Stimulated activated CD4-positive, alpha-beta T cell treated with anti-CD3 and anti-CD28 coated beads, Interleukin-15, amount 100 ng/mL, for 1 hour (primary cell): ENCODE data around the gene AP1G1.
"Not testable (repeated sequence)": the region's sequence is repeated elsewhere in the genome, so short reads cannot be mapped to it uniquely, and the experiment has no call there.

ENCODE experiments used
- DNase-seq, 2 donors: peaks; one replicate each; pipeline ENCODE4 v3.0.0-alpha.2; 2020; ENCODE audit warnings: low read depth in 1 of 2, low spot score in 1 of 2

Gene AP1G1

DNA sequence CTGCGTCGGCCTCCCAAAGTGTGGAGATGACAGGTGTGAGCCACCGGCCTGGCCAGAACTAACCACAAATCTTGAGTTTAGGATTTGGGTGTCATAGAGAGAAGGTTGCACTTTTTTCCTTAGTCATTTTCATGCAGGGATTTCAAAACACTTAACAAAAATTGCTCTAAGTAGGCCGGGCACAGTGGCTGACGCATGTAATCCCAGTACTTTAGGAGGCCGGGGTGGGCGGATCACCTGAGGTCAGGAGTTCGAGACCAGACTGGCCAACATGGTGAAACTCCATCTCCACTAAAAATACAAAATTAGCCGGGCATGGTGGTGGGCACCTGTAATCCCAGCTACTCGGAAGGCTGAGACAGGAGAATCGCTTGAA lies 1.5 kb upstream of the AP1G1 start:
- not testable (repeated sequence) for DNase-seq

DNA sequence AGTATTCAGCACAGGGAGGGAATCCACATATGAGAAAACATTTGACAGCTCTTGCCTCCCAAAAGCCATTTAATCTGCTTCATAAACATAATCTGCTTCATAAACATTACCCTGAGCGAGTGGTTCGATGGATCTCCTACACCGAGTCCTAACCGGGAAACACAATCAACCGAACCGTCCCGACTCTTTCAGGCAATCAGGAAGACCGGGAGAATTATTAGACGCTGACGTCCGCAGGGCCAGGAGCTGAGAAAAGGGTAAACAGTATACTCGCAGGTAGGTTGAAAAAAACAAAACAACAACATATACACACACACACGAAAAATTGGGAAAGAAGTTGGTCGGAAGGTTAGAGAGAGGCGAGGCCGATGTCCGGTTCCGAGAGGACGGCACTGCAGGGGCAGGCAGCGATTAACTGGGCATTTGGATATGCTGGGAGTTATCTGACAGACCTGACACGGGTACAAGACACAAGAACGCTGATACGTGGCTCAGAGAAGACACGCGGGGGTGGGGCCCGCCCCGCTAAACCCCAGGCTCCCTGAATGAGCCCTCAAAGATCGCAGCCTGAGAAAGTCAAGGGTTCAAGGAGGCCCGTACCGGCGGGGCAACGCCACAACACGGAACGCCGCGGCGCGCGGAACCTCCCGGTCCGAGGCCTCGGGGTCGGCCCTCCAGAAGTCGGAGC lies 585 bp downstream of the AP1G1 start:
- DNase-seq, result peak in 1 of 2 donors; percentile 29

DNA sequence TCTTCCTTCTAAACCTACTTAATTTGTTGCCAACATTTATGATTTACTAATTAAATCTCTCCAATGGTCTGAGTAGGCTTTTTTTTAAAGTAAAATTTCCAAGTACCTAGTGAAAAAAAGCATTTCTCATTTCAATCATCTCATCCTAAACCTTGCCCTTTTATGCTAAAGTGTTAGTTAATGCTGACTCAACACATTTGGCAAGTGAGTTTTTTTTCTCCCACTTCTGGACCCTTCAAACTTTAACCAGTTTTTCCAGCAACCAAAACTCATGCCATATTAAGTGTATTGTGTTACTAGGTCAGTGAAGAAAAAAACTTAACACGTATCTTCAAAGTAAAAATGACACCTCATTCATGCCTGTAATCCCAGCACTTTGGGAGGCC lies 5.3 kb downstream of the AP1G1 start:
- DNase-seq, result no peak

DNA sequence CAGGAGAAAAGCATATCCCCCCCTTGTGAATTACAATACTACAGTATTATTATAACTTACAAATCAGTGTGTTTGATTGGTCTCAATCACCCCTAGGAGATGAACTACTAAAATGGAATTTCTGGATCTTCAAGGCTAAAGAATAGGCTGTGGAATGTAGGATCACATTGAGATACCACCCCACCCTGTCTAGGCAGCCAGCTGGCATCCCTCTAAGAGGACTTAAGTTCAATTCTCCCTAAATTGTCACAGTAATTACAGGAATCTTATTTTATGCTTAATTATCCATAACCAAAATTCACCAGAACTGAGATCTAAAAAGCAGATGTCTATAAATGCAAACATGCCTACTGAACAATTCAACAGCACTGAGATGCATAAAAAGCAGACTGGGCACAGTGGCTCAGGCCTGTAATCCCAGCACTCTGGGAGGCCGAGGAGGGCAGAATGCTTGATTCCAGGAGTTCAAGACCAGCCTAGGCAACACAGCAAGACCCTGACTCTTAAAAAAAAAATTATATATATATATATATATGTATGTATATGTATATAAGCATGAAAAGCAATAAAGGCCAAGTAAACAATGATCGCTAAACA lies 12.0 kb downstream of the AP1G1 start:
- no peak for DNase-seq

DNA sequence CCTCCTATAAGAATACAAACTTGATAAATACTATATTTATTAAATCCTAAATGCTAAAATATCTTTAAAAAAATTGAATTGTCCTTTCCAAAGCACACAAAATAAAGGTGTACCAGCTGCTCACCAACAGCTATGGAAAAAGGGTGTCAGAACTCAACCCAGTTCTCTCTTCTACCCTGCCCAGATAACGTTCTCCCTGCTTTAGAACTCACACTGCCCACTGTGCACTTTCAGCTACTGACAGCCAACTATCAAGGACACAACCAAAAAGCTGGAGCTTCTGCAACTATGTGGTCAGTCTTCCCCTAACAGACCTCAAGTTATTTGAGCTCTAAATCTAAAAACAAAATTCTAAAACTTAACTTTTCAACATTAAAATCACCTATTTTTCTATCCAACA lies 13.7 kb downstream of the AP1G1 start:
- no peak for DNase-seq

DNA sequence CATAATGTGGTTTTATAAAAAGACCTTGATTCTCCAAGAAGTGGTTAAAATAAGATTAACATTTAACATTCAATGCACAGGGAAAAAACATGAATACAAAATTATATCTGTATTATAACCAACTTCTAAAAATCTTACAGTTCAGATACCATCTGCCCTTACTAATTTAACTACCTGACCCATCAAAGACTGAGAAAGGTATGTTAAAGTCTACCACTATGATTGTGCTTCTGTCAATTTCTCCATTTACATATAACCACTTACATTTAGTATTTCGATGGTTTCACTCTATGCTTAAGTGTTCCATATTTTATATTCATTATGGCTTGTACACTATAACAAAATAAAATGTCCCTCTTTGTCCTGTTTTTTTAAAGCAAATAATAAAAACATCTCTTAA lies 14.6 kb downstream of the AP1G1 start:
- no peak for DNase-seq

DNA sequence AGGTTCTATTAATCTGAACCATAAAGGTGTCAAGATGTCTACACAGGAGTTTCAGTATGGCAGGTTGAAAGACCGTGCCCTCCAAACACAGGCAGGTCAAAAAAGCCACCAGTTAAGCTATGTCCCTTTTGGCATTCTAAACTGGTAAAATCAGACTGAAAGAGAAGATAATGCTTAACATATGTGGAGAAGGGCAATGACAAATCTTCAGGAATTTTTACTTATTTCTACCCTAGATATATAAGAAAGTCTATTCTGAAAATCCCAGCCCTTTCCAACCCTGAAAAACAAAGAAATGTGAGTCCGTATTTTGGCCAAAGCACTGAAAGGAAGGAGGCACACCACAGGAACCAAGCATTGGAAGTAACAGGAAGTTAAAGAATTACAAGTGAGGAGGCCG lies 16.5 kb downstream of the AP1G1 start:
- no peak for DNase-seq

DNA sequence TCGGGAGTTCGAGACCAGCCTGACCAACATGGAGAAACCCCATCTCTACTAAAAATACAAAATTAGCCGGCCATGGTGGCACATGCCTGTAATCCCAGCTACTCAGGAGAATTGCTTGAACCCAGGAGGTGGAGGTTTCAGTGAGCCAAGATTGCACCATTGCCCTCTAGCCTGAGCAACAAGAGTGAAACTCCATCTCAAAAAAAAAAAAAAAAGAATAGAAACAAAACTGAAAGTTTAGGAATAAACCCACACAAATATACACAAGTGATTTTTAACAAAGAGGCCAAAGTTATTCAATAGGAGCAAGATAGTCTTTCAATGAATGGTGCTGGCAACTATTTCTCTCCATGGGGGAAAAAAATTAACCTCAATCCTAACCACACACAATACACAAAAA lies 18.3 kb downstream of the AP1G1 start:
- not testable (repeated sequence) for DNase-seq

DNA sequence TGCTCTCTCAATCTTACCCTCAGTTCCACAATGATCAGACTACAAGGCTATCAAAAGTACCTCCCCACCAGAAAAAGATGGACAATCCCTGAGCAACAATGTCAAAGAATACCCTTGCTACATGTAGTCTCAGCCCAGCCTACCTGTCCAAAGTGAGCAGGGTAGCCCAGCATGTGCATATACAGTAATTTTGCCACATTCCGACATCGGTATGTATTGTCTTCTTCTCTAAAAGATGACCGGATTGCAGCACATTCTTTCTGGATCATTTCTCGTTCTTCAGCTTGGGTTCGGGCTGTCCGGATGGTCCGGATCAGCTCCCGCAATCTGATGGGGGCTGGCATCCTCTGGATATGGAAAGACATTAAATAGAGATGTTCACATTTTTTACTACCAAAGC lies 19.5 kb downstream of the AP1G1 start:
- no peak for DNase-seq

DNA sequence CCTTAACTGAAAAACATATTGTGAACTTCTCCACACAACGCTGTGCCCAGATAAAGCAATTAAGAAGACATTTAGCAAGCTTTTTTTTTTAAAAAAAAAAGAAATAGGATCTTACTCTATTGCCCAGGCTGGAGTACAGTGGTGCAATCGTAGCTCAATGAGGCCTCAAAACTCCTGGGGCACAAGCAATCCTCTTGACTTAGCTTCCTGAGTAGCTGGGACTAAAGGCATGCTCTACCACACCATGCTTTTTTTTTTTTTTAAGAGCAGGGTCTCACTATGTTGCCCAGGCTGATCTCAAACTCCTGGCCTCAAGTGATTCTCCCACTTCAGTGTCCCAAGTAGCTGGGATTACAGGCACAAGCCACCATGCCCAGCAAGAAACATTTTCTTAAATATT lies 20.1 kb downstream of the AP1G1 start:
- DNase-seq, result no peak

DNA sequence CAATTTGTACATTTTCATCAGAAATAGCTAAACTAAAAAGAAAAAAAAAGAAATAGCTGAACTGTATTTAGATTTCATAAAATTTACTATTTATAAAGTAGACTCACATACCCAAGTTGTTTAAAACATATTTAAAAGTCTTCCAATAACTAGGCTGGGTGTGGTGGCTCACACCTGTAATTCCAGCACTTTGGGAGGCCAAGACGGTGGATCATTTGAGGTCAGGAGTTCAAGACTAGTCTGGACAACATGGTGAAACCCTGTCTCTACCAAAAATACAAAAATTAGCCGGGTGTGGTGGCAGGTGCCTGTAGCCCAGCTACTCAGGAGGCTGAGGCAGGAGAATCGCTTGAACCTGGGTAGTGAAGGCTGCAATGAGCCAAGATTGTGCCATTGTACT lies 23.5 kb downstream of the AP1G1 start:
- not testable (repeated sequence) for DNase-seq

DNA sequence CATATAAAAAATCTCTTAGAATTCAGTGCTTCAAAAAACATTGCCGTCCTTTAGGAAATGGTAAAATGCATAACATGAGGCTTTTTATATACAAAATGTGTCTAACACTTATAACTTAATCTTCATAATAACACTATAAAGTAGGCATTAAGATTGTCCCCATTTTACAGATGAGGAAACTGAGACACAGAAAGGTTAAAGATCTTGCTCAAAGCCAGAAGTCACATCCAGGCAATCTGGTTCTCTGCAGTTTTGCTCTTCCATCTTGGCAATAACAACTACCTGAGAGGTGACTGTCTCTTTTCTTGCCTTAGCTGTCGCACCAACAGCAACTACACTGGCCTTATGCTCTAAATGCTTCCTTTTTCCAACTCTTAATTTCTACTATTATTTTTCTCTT lies 24.5 kb downstream of the AP1G1 start:
- no peak for DNase-seq

DNA sequence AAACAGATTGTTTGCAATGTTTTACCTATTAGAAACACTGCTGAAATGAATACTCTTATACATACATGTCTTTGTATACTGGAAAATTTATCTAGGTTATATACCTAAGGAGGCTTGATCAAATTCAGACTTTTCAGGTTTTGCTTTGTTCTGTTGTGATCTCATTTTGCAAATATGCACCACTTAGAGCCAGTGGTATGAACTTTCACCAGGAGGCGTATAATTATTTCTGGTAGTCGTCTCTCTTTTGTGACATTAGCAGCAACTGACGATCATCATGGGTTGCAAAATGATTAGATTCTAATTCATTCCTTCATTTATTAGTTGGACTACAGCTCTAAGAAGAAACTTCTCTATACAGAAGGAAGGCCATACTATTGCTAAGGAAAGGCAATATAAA lies 26.9 kb downstream of the AP1G1 start:
- DNase-seq, result no peak

DNA sequence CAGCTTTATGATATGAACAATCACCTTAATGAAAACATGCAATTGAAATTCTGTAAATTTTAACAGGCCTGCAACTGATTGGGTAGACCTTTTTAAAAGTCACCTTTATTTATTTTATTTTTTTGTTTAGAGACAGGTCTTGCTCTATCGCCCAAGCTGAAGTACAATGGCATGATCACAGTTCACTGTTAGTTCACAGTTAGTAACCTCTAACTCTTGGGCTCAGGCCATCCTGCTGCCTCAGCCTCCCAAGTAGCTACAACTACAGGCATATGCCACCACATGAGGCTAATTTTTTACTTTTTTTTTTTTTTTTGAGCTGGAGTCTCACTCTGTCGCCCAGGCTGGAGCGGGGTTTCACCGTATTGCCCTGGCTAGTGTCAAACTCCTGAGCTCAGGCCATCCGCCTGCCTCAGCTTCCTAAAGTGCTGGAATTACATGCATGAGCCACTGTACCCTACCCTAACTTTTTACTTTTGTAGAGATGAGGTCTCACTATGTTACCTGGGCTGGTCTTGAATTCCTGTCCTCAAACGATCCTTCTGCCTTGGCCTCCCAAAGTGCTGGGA lies 28.0 kb downstream of the AP1G1 start:
- no peak for DNase-seq

DNA sequence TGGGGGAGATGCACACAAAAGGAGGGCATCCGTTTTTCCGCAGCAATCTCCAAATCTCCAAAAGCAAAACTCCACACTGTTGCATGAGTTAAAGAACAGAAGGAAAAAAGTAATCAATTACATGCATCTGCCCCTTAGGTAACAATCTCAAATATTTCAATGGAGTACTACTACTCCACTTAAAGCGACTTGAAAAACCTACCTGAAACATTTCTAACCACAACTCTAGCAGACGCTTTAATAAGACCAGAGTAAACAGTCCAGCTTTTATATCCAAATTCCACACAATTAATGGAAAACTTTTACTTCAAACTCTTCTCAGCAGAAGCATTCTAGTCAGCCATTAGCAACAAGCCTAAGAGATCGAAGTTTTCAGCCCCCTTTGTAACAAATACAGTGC lies 29.9 kb downstream of the AP1G1 start:
- DNase-seq, result no peak

DNA sequence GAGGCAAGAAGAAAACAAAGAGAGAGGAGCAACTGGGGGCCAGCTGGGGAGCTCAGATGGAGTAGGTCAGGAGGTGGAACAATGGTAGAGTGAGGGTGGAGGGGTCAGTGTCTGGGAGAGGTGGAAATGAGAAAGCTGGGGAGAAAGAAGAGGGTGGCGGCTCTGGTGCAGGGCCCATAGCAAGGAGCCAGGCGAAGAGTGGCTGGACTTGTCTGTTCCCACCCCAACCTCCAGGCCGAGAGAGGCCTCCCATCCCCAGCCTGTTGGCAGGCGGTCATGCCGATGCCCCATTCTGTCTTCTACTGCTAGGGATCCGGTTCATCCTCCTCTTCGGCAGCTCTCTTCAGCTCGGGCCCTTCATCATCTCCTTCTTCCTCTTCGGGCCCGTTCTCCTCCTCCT lies 31.3 kb downstream of the AP1G1 start:
- no peak for DNase-seq

DNA sequence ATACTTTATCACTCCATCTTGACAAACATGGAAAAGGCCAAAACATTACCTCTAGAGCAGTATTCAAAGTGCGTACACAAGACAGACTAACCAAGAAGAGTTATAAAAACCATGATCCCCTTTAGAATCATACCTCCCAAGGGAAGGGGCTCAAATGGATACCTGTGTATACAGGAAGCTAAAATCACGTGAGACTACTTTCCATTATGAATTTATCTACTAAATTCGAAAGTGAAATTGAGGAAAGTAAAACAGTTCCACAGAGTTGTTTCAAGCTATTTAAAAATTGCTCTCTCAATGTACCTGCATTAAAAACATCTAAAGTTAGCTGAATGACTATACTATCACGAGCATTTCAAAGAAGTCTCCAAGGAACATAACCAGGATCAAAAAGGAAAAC lies 32.7 kb downstream of the AP1G1 start:
- DNase-seq, result no peak

DNA sequence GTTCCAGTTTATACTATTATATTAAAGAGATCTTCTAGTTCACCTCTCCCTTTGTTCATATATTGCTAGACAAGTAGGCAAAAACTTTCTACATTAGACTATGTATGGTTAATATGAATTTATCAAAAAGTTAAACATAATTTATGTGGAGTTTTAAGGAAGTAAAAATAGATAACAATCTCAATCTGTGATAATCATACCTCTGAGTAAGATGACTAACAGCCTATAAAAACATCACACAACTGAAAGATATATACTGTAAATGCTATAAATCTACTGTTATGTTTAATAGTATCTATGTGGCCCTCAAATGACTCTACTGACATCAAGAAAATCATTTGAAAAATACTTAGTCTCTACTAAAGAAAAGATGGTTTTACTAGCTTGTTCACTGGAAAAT lies 37.1 kb downstream of the AP1G1 start:
- DNase-seq, result no peak

DNA sequence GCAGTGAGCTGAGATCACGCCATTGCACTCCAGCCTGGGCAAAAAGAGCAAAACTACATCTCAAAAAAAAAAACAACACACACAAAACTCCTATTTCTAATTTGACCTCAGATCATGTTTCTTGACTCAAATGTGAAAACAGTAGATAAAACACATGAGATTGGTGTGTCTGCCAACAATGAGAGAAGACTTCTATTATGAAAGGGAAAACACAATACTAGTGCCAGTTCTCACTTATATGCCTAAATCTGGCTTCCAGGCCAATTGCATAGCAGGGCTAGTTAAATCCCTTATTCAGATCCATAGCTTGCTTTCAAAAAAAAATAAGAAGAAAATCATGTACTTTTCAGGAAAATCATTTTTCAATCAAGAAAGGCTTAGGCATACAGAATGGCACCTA lies 39.4 kb downstream of the AP1G1 start:
- no peak for DNase-seq

DNA sequence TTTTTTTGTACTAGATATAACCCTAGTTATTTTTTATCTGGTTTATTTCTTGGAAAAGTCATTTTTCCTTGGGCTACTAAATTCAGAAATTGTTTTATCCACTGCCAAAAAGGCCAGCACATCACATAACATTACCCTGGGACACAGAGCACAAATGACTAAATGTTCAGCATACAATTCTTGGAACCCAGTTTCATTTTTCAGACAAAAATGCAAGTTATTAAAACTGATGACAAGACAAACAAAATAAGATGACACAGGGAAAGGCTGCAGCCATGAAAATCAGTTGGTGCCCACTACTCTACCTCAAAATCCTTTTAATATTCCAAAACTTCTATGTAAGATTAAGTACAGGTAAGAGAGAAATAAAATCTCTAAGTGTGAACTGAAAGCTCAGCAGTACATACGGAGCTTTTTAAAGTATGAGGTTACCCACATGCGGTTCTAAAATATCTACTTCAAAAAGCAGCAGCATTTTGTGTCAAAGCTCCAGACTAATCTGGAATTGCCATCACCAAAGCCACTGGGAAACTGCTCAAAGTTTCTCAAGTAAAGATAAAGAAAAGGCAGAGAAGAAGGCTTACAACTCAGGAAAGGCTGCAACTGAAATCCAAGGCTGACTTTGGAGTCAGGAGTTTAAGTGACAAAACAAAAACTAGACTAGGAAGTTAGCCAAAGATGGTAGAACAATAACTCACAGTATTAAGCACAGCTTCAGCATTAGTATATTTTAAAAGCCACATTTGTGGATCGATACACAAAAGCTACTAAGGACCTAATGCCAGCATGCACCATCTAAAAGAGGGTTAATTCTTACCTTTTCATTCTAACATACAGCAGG lies 41.4 kb downstream of the AP1G1 start:
- no peak for DNase-seq

DNA sequence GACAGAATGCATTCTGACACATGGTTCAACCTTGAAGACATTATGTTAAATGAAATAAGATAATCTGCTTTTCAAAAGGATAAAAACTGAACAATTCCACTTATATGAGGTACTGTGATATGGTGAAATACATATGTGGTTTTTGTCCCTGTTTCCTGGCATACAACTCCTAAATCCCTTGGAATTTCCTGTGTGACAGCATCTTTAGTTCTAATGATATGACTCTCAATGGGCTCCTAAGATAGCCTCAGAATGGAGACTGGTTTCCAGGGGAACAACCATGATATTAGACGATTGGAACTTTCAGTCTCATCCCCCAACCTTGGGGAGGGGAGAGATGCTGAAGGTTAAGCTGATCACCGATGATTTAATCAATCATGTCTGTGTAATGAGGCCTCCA lies 46.4 kb downstream of the AP1G1 start:
- no peak for DNase-seq

DNA sequence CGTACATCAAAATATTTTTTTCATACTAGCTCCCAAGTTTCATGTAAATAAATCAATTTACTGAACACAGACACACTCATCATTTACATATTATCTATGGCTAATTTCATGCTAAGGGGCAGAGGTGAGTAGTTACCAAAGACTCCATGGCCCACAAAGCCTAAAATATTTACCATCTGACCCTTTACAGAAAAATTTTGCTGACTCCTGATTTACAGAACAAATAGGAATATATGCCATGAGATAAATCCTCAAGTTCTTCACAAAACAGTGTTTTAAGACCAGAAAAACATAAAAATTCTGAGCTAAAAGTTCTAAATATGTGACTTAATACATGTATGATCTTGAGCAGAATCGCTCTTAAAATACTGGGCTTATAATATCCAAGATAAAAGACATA lies 47.5 kb downstream of the AP1G1 start:
- no peak for DNase-seq
